ENCODE results near the gene GSE1.

DNA sequence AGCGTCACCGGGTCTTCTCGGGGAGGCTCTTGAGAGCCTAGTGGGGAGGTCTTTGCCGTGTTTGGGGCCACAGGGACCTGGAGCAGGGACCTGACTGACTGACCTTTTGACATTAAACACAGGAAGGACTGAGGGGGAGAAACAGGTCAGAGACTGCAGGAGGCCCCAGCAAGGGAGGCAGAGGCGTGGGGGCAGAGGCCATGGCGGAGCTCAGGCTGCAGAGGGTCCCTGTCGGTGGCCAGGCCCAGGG, 41.6 kb upstream of the GSE1 start:
- TF ChIP-seq, protein P1, sequence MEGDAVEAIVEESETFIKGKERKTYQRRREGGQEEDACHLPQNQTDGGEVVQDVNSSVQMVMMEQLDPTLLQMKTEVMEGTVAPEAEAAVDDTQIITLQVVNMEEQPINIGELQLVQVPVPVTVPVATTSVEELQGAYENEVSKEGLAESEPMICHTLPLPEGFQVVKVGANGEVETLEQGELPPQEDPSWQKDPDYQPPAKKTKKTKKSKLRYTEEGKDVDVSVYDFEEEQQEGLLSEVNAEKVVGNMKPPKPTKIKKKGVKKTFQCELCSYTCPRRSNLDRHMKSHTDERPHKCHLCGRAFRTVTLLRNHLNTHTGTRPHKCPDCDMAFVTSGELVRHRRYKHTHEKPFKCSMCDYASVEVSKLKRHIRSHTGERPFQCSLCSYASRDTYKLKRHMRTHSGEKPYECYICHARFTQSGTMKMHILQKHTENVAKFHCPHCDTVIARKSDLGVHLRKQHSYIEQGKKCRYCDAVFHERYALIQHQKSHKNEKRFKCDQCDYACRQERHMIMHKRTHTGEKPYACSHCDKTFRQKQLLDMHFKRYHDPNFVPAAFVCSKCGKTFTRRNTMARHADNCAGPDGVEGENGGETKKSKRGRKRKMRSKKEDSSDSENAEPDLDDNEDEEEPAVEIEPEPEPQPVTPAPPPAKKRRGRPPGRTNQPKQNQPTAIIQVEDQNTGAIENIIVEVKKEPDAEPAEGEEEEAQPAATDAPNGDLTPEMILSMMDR (conservative IDR thresholded peaks at IDR 0.05): no peak
- no peak for TF ChIP-seq ZFX (IDR thresholded peaks at IDR 0.05)

Data from C4-2B (cell line).